Endothelial cell of umbilical vein (primary cell): ENCODE measurements around the gene AKT3. TPM values are rescaled to one million over a fixed set of nuclear protein-coding genes. Genes with fewer than 3 reads are reported as not detected.

Source experiments
- BruUV-seq: library from RNA; stranded (reverse); fragments of 400-500 nt; replicated peaks from 2 replicates; lab custom pipeline; 2021; lab: Mats Ljungman, UMichigan
- CTCF ChIA-PET: fragments of 300-600, 350-600 bp; sonication (Branson Sonifier 250); formaldehyde crosslinking; loops from one replicate; lab custom pipeline; 2021; ENCODE audit warnings: antibody characterized with exemption, inconsistent platforms; lab: Charles Lee
- POLR2A ChIA-PET: fragments of 300-600, 350-600 bp; sonication (Branson Sonifier 250); formaldehyde crosslinking; loops from one replicate; lab custom pipeline; 2021; ENCODE audit warnings: antibody characterized with exemption, inconsistent platforms; lab: Charles Lee
- DNase-seq: peaks from one replicate; pipeline ENCODE4 v3.0.0-alpha.2; 2011; ENCODE audit warnings: low read depth, low spot score
- FAIRE-seq: peaks from 2 replicates; lab custom pipeline; 2011; peaks lifted over from hg19 to GRCh38; lab: Jason Lieb, UNC
- H2AFZ ChIP-seq: 2 replicates; pipeline ENCODE4 v1.6.0; 2012; ENCODE audit warnings: low read depth, low read length, control low read depth, inconsistent platforms
- H3K27ac ChIP-seq: 2 replicates; pipeline ENCODE4 v1.5.1; 2011; ENCODE audit warnings: low read depth, mild to moderate bottlenecking, control low read depth, low read length, moderate library complexity; ENCODE audit not compliant: insufficient read depth
- H3K27me3 ChIP-seq, 2 experiments: 2 replicates each; pipeline versions ENCODE4 v1.6.0 to v1.6.1; 2011; ENCODE audit warnings: low read length in 2 of 2, mixed read lengths in 1 of 2; ENCODE audit not compliant: control insufficient read depth in 2 of 2, insufficient read depth in 2 of 2
- H3K36me3 ChIP-seq, 2 experiments: 2 replicates in 1 of 2; 3 replicates in 1 of 2; pipeline ENCODE4 v1.5.1; 2011; ENCODE audit warnings: low read length in 2 of 2, mild to moderate bottlenecking in 1 of 2, moderate library complexity in 1 of 2; ENCODE audit not compliant: control insufficient read depth in 2 of 2, insufficient read depth in 2 of 2; ENCODE audit errors: extremely low read depth in 1 of 2
- H3K4me1 ChIP-seq: 3 replicates; pipeline ENCODE4 v1.5.1; 2011; ENCODE audit warnings: mild to moderate bottlenecking, low read length; ENCODE audit not compliant: control insufficient read depth, insufficient read depth; ENCODE audit errors: extremely low read depth
- H3K4me2 ChIP-seq: 2 replicates; pipeline ENCODE4 v1.6.1; 2011; ENCODE audit warnings: low read length, control low read depth, mixed read lengths; ENCODE audit not compliant: insufficient read depth
- H3K4me3 ChIP-seq, 3 experiments: fragments of 200-600 bp in 1 of 3; sonication (generic), shearing (Covaris generic) in 1 of 3; replicated peaks in 1 of 3; 2 replicates each; pipeline ENCODE4 v1.5.1; 2011 to 2016; ENCODE audit warnings: control low read depth in 3 of 3, low read length in 3 of 3, mild to moderate bottlenecking in 2 of 3, inconsistent platforms in 1 of 3, low read depth in 1 of 3, moderate library complexity in 1 of 3; ENCODE audit not compliant: insufficient read depth in 1 of 3
- H3K79me2 ChIP-seq: 2 replicates; pipeline ENCODE4 v1.6.0; 2012; ENCODE audit warnings: low read length, inconsistent platforms; ENCODE audit not compliant: control insufficient read depth, insufficient read depth
- H3K9ac ChIP-seq: replicated peaks from 2 replicates; pipeline ENCODE3; 2011; ENCODE audit warnings: low read length, control low read depth; ENCODE audit not compliant: insufficient read depth; ENCODE audit errors: extremely low read depth
- H3K9me1 ChIP-seq: replicated peaks from 3 replicates; pipeline ENCODE4 v1.6.0; 2011; ENCODE audit warnings: mild to moderate bottlenecking, low read length; ENCODE audit not compliant: control insufficient read depth, insufficient read depth; ENCODE audit errors: extremely low read depth
- H3K9me3 ChIP-seq: replicated peaks from 2 replicates; pipeline ENCODE4 v1.5.1; 2012; ENCODE audit warnings: low read length, inconsistent platforms; ENCODE audit not compliant: control insufficient read depth, insufficient read depth
- H4K20me1 ChIP-seq: replicated peaks from 2 replicates; pipeline ENCODE3; 2011; ENCODE audit warnings: mild to moderate bottlenecking, low read length; ENCODE audit not compliant: control insufficient read depth, insufficient read depth; ENCODE audit errors: extremely low read depth
- CTCF ChIP-seq, 2 donors: IDR thresholded peaks; 1 replicate in 1 of 2; 2 replicates in 1 of 2; pipeline ENCODE4 v1.5.1; 2011; ENCODE audit warnings: low read length in 2 of 2, mild to moderate bottlenecking in 2 of 2, moderate library complexity in 2 of 2, control low read depth in 1 of 2, inconsistent platforms in 1 of 2, low read depth in 1 of 2; ENCODE audit not compliant: insufficient read depth in 1 of 2; ENCODE audit errors: extremely low read depth in 1 of 2
- EZH2 ChIP-seq: IDR thresholded peaks from 2 replicates; pipeline ENCODE4 v1.6.1; 2012; ENCODE audit warnings: borderline replicate concordance, low read depth, mild to moderate bottlenecking, moderate library complexity, low read length, inconsistent platforms; ENCODE audit not compliant: severe bottlenecking
- FOS ChIP-seq: IDR thresholded peaks from 2 replicates; pipeline ENCODE4 v1.6.1; 2011; ENCODE audit warnings: mild to moderate bottlenecking, low read length, moderate library complexity, borderline replicate concordance; ENCODE audit not compliant: insufficient read depth
- GATA2 ChIP-seq: IDR thresholded peaks from 2 replicates; pipeline ENCODE4 v1.7.0; 2011; ENCODE audit warnings: low read depth, mild to moderate bottlenecking, moderate library complexity, mixed read lengths, low read length; ENCODE audit not compliant: insufficient read length, insufficient read depth
- JUN ChIP-seq: IDR thresholded peaks from 2 replicates; pipeline ENCODE4 v1.6.1; 2011; ENCODE audit warnings: borderline replicate concordance, low read depth; ENCODE audit not compliant: insufficient read length, insufficient read depth
- MAX ChIP-seq: IDR thresholded peaks from 2 replicates; pipeline ENCODE4 v1.6.1; 2011; ENCODE audit not compliant: insufficient read depth, insufficient read length
- MYC ChIP-seq: IDR thresholded peaks from one replicate; pipeline ENCODE4 v1.6.1; 2011; ENCODE audit warnings: mild to moderate bottlenecking, low read depth, low read length
- POLR2A ChIP-seq: IDR thresholded peaks from 2 replicates; pipeline ENCODE4 v1.6.1; 2012; ENCODE audit warnings: low read depth, mild to moderate bottlenecking, control low read depth, low read length
- POLR2AphosphoS5 ChIP-seq: IDR thresholded peaks from 2 replicates; pipeline ENCODE4 v1.6.1; 2012; ENCODE audit warnings: low read depth, mild to moderate bottlenecking, control low read depth, low read length, moderate library complexity; ENCODE audit not compliant: insufficient read depth
- dilution Hi-C: fragments of 300-500 bp; cut with MboI; formaldehyde crosslinking; loops from one replicate; pipeline ENCODE4 v1.15.0; 2019; ENCODE audit warnings: low sequenced_read_pairs; ENCODE audit not compliant: extremely low pct_ligation_motif_present
- intact Hi-C: fragments of 100-400 bp; cut with micrococcal nuclease; formaldehyde crosslinking; loops from one replicate; pipeline ENCODE4 v1.10.0; 2022
- polyA plus RNA-seq, 4 experiments: library from polyadenylated mRNA; depleted of rRNA in 3 of 4; stranded (reverse) in 3 of 4; unstranded in 1 of 4; fragments of >200 nt; gene quantifications; 2 replicates each; pipeline versions ENCODE4 v1.2.1 to v1.2.3, GENCODE V29; 2011 to 2012; ENCODE audit warnings: missing spikeins in 1 of 4
- total RNA-seq: library from RNA; stranded (reverse); gene quantifications from 2 replicates; pipeline ENCODE4 v1.2.3, GENCODE V29; 2021

Gene AKT3
- total and polyA plus RNA-seq, 2 donors (not counting 3 experiments of a cell fraction or from before 2014, with no cell fraction given) = 20.6 to 97.1 TPM

- Histone ChIP-seq H3K27ac (no peak overlapping the region), H2AFZ (no peak overlapping the region), H3K4me3 (no peak overlapping the region), H3K36me3 (peaks cover 0 to 9% of the 10 kb centered on the region in 2 experiments), H3K9me1 (no peaks in the 10 kb centered on the region), H3K9ac (no peak overlapping the region), H3K4me2 (no peak overlapping the region), H3K4me1 (no peaks in the 10 kb centered on the region), H4K20me1 (no peaks in the 10 kb centered on the region), H3K79me2 (no peaks in the 10 kb centered on the region), H3K27me3 (no peaks in the 10 kb centered on the region), H3K9me3 (no peaks in the 10 kb centered on the region)
- ChIA-PET POLR2A (no interaction called here), CTCF (no interaction called here)
- no peak for FAIRE-seq
- DNase-seq = no peak
- BruUV-seq = no TSS peak
- TF ChIP-seq EZH2 = no peak
- no peak for TF ChIP-seq MAX
- no peak for TF ChIP-seq POLR2AphosphoS5
- TF ChIP-seq JUN = no peak
- no peak for TF ChIP-seq FOS
- no peak for TF ChIP-seq CTCF (IDR thresholded peaks at IDR 0.05; ENCODE audit: extremely low read depth in 1 of 2, insufficient read depth in 1 of 2, low read depth in 1 of 2, low read length in 2 of 2)
- TF ChIP-seq GATA2 = no peak
- TF ChIP-seq MYC = no peak
- TF ChIP-seq POLR2A = no peak
- intact Hi-C loops (no loop called here), dilution Hi-C loops (no loop called here)
These were observed 350.8 kb downstream of the AKT3 start for GRCh38 chr1:243499248-243499647.
